NT2/D1 (cell line): ENCODE results near the gene CACNA2D2.

Experiments used
- YY1 ChIP-seq: IDR thresholded peaks from 2 replicates; pipeline ENCODE4 v1.6.1; 2011; ENCODE audit not compliant: insufficient read length, insufficient read depth
- ZNF274 ChIP-seq: IDR thresholded peaks from 2 replicates; pipeline ENCODE4 v1.6.1; 2011; ENCODE audit warnings: mild to moderate bottlenecking, low read depth, low read length

- TF ChIP-seq ZNF274 (no peak), YY1 (no peak)
Observed at GRCh38 chr3:50314342-50314741, 189.1 kb downstream of the CACNA2D2 start.
